K562 (cell line): ENCODE measurements around the gene ICAM1. TPM values are rescaled to one million over a fixed set of nuclear protein-coding genes. Genes with fewer than 3 reads are reported as not detected.
A peak's percentile ranks its signal among the peaks of the same experiment; 100 is the strongest.

ENCODE experiments used
- ADNP ChIP-seq: fragments of 200-800 bp; sonication (Bioruptor generic); IDR thresholded peaks from 2 replicates; pipeline ENCODE4 v1.6.1; 2016; ENCODE audit warnings: missing genetic modification characterization, missing compliant biosample characterization
- C11orf30 ChIP-seq: fragments of 450-650 bp; IDR thresholded peaks from 2 replicates; pipeline ENCODE4 v1.6.1; 2016; ENCODE audit warnings: low read depth, mild to moderate bottlenecking
- CXXC5 ChIP-seq: fragments of 250-450 bp; sonication (Bioruptor Pico); IDR thresholded peaks from 2 replicates; pipeline ENCODE4 v1.8.0; 2022; ENCODE audit warnings: inconsistent platforms, mild to moderate bottlenecking, moderate library complexity
- DNMT1 ChIP-seq: fragments of 450-650 bp; IDR thresholded peaks from 2 replicates; pipeline ENCODE4 v1.6.1; 2016; ENCODE audit warnings: antibody characterized with exemption, mild to moderate bottlenecking
- ERF ChIP-seq: fragments of 450-650 bp; formaldehyde crosslinking; IDR thresholded peaks from 2 replicates; pipeline ENCODE4 v1.4.0; 2020; ENCODE audit warnings: mild to moderate bottlenecking, mixed read lengths
- FOXA1 ChIP-seq: fragments of 450-650 bp; IDR thresholded peaks from 2 replicates; pipeline ENCODE4 v1.6.1; 2016; ENCODE audit warnings: mild to moderate bottlenecking, borderline replicate concordance
- HNRNPUL1 ChIP-seq: fragments of 200-400 bp; formaldehyde crosslinking; IDR thresholded peaks from 2 replicates; pipeline ENCODE4 v1.6.1; 2017; ENCODE audit warnings: low read length
- KLF6 ChIP-seq: fragments of 250-450 bp; sonication (Bioruptor Pico); IDR thresholded peaks from 2 replicates; pipeline ENCODE4 v1.4.0; 2020; ENCODE audit warnings: mild to moderate bottlenecking, moderate library complexity, borderline replicate concordance
- MCM2 ChIP-seq: fragments of 450-650 bp; IDR thresholded peaks from 2 replicates; pipeline ENCODE4 v1.6.1; 2017; ENCODE audit warnings: low read depth, mild to moderate bottlenecking
- MCM7 ChIP-seq, 2 experiments: fragments of 450-650 bp; IDR thresholded peaks; 2 replicates each; pipeline ENCODE4 v1.6.1; 2016 to 2018
- POU5F1 ChIP-seq: fragments of 150-350 bp; IDR thresholded peaks from 2 replicates; pipeline ENCODE4 v1.6.1; 2014; ENCODE audit warnings: borderline replicate concordance, low read length, low read depth, mild to moderate bottlenecking; ENCODE audit not compliant: partially characterized antibody
- SMARCE1 ChIP-seq: fragments of 450-650 bp; IDR thresholded peaks from 2 replicates; pipeline ENCODE4 v1.7.1; 2016; ENCODE audit warnings: mild to moderate bottlenecking
- SREBF1 ChIP-seq: fragments of 150-350 bp; IDR thresholded peaks from 2 replicates; pipeline ENCODE4 v1.6.1; 2014; ENCODE audit warnings: antibody characterized with exemption, low read depth, low read length, borderline replicate concordance
- TAF1 ChIP-seq: IDR thresholded peaks from 2 replicates; pipeline ENCODE4 v1.6.1; 2011; ENCODE audit warnings: mild to moderate bottlenecking, low read length, moderate library complexity; ENCODE audit not compliant: insufficient read depth, control insufficient read depth, severe bottlenecking; ENCODE audit errors: extremely low read depth
- ZBTB40 ChIP-seq, 2 experiments: fragments of 450-650 bp in 1 of 2; sonication (generic) in 1 of 2; formaldehyde crosslinking in 1 of 2; IDR thresholded peaks; 2 replicates each; pipeline versions ENCODE4 v1.7.1 to v1.9.0; 2016 to 2022; ENCODE audit warnings: inconsistent platforms in 1 of 2, mild to moderate bottlenecking in 1 of 2, missing genetic modification reagents in 1 of 2
- polyA plus RNA-seq, 8 experiments: library from polyadenylated mRNA; depleted of rRNA in 4 of 8; stranded (reverse) in 5 of 8; unstranded in 3 of 8; fragments of >200 nt; fragmentation: Nextera tagmentation in 2 of 8; fragmentation: Illumina TruSeq in 1 of 8; extraction: Ambion mirVana in 2 of 8; extraction: Trizol in 1 of 8; gene quantifications; 2 replicates each; pipeline versions ENCODE4 v1.2.1 to v1.2.3, GENCODE V29; 2011 to 2014; ENCODE audit warnings: inconsistent platforms in 1 of 8, missing spikeins in 1 of 8
- total RNA-seq, 7 experiments: library from RNA; depleted of rRNA in 6 of 7; stranded (reverse); fragments of >200 nt in 6 of 7; fragmentation: Illumina TruSeq in 2 of 7; extraction: Trizol in 2 of 7; gene quantifications; 2 replicates each; pipeline versions ENCODE4 v1.2.1 to v1.2.3, GENCODE V29; 2011 to 2021; ENCODE audit warnings: low replicate concordance in 1 of 7
- TF ChIP-seq, protein P1 (sequence below): fragments of 450-650 bp; formaldehyde crosslinking; IDR thresholded peaks from 2 replicates; pipeline ENCODE4 v1.4.0; 2020; ENCODE audit warnings: mild to moderate bottlenecking

The ICAM1 gene
- total and polyA plus RNA-seq, 9 of the 15 experiments (the other 6 are each of a cell fraction or from before 2014, with no cell fraction given) = 2.3 to 24.4 (median 13.4) TPM

DNA sequence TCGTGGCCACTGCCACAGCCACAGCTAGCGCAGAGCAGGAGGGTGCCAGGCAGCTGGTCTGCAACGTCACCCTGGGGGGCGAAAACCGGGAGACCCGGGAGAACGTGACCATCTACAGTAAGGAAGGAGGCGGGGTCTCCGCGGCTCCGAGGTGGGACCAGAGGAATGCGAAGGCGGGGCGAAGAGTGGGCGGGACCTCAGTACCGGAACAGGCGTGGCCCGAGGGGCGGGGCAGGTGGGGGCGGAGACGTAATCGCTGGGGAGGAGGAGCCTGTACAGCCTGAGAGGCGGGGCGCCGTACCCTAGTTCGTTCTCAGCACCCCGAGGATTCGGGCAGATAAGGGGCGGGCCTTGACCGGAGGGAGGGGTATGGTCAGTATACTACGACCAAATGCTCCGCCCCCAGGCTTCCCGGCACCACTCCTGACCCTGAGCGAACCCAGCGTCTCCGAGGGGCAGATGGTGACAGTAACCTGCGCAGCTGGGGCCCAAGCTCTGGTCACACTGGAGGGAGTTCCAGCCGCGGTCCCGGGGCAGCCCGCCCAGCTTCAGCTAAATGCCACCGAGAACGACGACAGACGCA lies 21.4 kb downstream of the ICAM1 start (continued):
- TF ChIP-seq POU5F1 (no peak), MCM2 (no peak), ADNP (tag) (no peak), SMARCE1 (no peak), SREBF1 (no peak), TAF1 (peak; percentile 22), HNRNPUL1 (no peak), FOXA1 (no peak), MCM7 (IDR thresholded peaks at IDR 0.05) (no peak), CXXC5 (0 out of 2 replicates have a peak, but pooled peaks have one; percentile 22), KLF6 (no peak), C11orf30 (no peak), ERF (CRISPR knock-in tag) (peak; percentile 78), DNMT1 (no peak), ZBTB40 (IDR thresholded peaks at IDR 0.05) (no peak), ZBTB40 (CRISPR knock-in tag; IDR thresholded peaks at IDR 0.05) (no peak)
- TF ChIP-seq, protein P1, sequence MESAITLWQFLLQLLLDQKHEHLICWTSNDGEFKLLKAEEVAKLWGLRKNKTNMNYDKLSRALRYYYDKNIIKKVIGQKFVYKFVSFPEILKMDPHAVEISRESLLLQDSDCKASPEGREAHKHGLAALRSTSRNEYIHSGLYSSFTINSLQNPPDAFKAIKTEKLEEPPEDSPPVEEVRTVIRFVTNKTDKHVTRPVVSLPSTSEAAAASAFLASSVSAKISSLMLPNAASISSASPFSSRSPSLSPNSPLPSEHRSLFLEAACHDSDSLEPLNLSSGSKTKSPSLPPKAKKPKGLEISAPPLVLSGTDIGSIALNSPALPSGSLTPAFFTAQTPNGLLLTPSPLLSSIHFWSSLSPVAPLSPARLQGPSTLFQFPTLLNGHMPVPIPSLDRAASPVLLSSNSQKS = no peak
